Measurements from ENCODE around the gene TTLL6. TPM values are rescaled to one million over a fixed set of nuclear protein-coding genes. Genes with fewer than 3 reads are reported as not detected.

The TTLL6 gene
- total and polyA plus RNA-seq, 4 donors: 0.94 to 2.8 (median 1.6) TPM

- no peak overlapping the region for H3K27ac ChIP-seq (ENCODE audit: low read depth in 1 of 2, low read length in 1 of 2)
- H3K9me3 ChIP-seq (ENCODE audit: control insufficient read depth in 4 of 4, insufficient read depth in 3 of 4, low read length in 3 of 4): no peaks in the 10 kb centered on the region
- no peak overlapping the region for H3K9ac ChIP-seq (ENCODE audit: insufficient read depth in 1 of 2, low read length in 2 of 2)
- H3K36me3 ChIP-seq (ENCODE audit: control insufficient read depth in 4 of 4, insufficient read depth in 4 of 4, low read length in 4 of 4): no peaks in the 10 kb centered on the region
- ATAC-seq (ENCODE audit: insufficient read depth, low FRiP score) (no peak), DNase-seq (no peak)
- 79 to 86% methylated on average over 6 of the region's 6 CpGs for WGBS, 2 donors
- H3K4me1 ChIP-seq (ENCODE audit: control insufficient read depth in 5 of 5, insufficient read depth in 5 of 5, low read length in 5 of 5): no peaks in the 10 kb centered on the region
- no peak overlapping the region for H3K4me3 ChIP-seq
- TF ChIP-seq CTCF (IDR thresholded peaks at IDR 0.05; ENCODE audit: control extremely low read depth, extremely low read depth): no peak
- H3K27me3 ChIP-seq (ENCODE audit: control insufficient read depth in 3 of 3, insufficient read depth in 3 of 3, low read length in 2 of 3): peaks cover 4 to 66% (median 52%) of the 10 kb centered on the region in 3 donors
Measured at GRCh38 chr17:48761114-48761513, 55.9 kb downstream of the TTLL6 start.

GRCh38 chr17:48760411-48760810 is 56.6 kb downstream of the TTLL6 start:
- WGBS, 2 donors: 37 to 61% methylated on average over 4 of the region's 4 CpGs
- ATAC-seq (ENCODE audit: insufficient read depth, low FRiP score) (no peak), DNase-seq (no peak)
- Histone ChIP-seq H3K4me3 (no peak overlapping the region), H3K9ac (ENCODE audit: insufficient read depth in 1 of 2, low read length in 2 of 2) (no peak overlapping the region), H3K4me1 (ENCODE audit: control insufficient read depth in 5 of 5, insufficient read depth in 5 of 5, low read length in 5 of 5) (no peaks in the 10 kb centered on the region), H3K9me3 (ENCODE audit: control insufficient read depth in 4 of 4, insufficient read depth in 3 of 4, low read length in 3 of 4) (no peaks in the 10 kb centered on the region), H3K27me3 (ENCODE audit: control insufficient read depth in 3 of 3, insufficient read depth in 3 of 3, low read length in 2 of 3) (peaks cover 4 to 72% (median 60%) of the 10 kb centered on the region in 3 donors), H3K36me3 (ENCODE audit: control insufficient read depth in 4 of 4, insufficient read depth in 4 of 4, low read length in 4 of 4) (no peaks in the 10 kb centered on the region), H3K27ac (ENCODE audit: low read depth in 1 of 2, low read length in 1 of 2) (no peak overlapping the region)
- no peak for TF ChIP-seq CTCF (IDR thresholded peaks at IDR 0.05; ENCODE audit: control extremely low read depth, extremely low read depth)

DNA sequence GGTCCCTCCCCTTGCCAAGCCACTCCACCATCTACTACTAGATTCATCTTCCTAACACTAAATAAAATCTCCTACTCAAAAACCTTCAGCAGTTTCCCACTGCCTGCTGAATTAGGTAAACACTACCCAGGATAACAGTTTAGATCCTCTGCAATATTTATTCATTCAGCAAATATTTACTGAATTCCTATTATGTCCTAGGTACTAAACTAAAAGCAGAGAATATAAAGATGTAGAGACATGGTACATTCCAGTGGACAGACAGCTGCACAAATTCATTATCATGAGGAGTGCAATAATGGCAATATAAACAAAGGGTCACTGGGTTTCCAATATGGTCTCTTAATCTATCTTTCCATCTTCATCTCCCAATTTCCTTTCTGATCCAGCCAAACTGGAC is 57.7 kb downstream of the TTLL6 start:
- no peak for ATAC-seq (ENCODE audit: insufficient read depth, low FRiP score)
- peaks cover 0 to 1% (median 0%) of the 10 kb centered on the region in 5 donors for H3K4me1 ChIP-seq (ENCODE audit: control insufficient read depth in 5 of 5, insufficient read depth in 5 of 5, low read length in 5 of 5)
- no peak overlapping the region for H3K9ac ChIP-seq (ENCODE audit: insufficient read depth in 1 of 2, low read length in 2 of 2)
- no peaks in the 10 kb centered on the region for H3K9me3 ChIP-seq (ENCODE audit: control insufficient read depth in 4 of 4, insufficient read depth in 3 of 4, low read length in 3 of 4)
- H3K27me3 ChIP-seq (ENCODE audit: control insufficient read depth in 3 of 3, insufficient read depth in 3 of 3, low read length in 2 of 3): peaks cover 4 to 75% (median 65%) of the 10 kb centered on the region in 3 donors
- H3K4me3 ChIP-seq: no peak overlapping the region
- no peak overlapping the region for H3K27ac ChIP-seq (ENCODE audit: low read depth in 1 of 2, low read length in 1 of 2)
- no peaks in the 10 kb centered on the region for H3K36me3 ChIP-seq (ENCODE audit: control insufficient read depth in 4 of 4, insufficient read depth in 4 of 4, low read length in 4 of 4)
- no peak for DNase-seq
- no peak for TF ChIP-seq CTCF (IDR thresholded peaks at IDR 0.05; ENCODE audit: control extremely low read depth, extremely low read depth)

GRCh38 chr17:48757524-48757961 is 59.5 kb downstream of the TTLL6 start:
- H3K9ac ChIP-seq (ENCODE audit: insufficient read depth in 1 of 2, low read length in 2 of 2): no peak overlapping the region
- H3K4me1 ChIP-seq (ENCODE audit: control insufficient read depth in 5 of 5, insufficient read depth in 5 of 5, low read length in 5 of 5): peaks cover 0 to 1% (median 0%) of the 10 kb centered on the region in 5 donors
- DNase-seq (no peak), ATAC-seq (ENCODE audit: insufficient read depth, low FRiP score) (no peak)
- no peaks in the 10 kb centered on the region for H3K36me3 ChIP-seq (ENCODE audit: control insufficient read depth in 4 of 4, insufficient read depth in 4 of 4, low read length in 4 of 4)
- H3K27ac ChIP-seq (ENCODE audit: low read depth in 1 of 2, low read length in 1 of 2): no peak overlapping the region
- peaks cover 0 to 2% (median 0%) of the 10 kb centered on the region in 4 donors for H3K9me3 ChIP-seq (ENCODE audit: control insufficient read depth in 4 of 4, insufficient read depth in 3 of 4, low read length in 3 of 4)
- no peak for TF ChIP-seq CTCF (IDR thresholded peaks at IDR 0.05; ENCODE audit: control extremely low read depth, extremely low read depth)
- H3K27me3 ChIP-seq (ENCODE audit: control insufficient read depth in 3 of 3, insufficient read depth in 3 of 3, low read length in 2 of 3): peaks cover 4 to 82% (median 74%) of the 10 kb centered on the region in 3 donors
- no peak overlapping the region for H3K4me3 ChIP-seq
- WGBS, 2 donors: 66 to 71% methylated on average over 2 of the region's 2 CpGs
